ENCODE data around the gene SCNN1A. TPM values are rescaled to one million over a fixed set of nuclear protein-coding genes. Genes with fewer than 3 reads are reported as not detected.
A peak's percentile ranks its signal among the peaks of the same experiment; 100 is the strongest.

Gene SCNN1A
- total RNA-seq, 1 donor from 2014 or later: 1.2 TPM

DNA sequence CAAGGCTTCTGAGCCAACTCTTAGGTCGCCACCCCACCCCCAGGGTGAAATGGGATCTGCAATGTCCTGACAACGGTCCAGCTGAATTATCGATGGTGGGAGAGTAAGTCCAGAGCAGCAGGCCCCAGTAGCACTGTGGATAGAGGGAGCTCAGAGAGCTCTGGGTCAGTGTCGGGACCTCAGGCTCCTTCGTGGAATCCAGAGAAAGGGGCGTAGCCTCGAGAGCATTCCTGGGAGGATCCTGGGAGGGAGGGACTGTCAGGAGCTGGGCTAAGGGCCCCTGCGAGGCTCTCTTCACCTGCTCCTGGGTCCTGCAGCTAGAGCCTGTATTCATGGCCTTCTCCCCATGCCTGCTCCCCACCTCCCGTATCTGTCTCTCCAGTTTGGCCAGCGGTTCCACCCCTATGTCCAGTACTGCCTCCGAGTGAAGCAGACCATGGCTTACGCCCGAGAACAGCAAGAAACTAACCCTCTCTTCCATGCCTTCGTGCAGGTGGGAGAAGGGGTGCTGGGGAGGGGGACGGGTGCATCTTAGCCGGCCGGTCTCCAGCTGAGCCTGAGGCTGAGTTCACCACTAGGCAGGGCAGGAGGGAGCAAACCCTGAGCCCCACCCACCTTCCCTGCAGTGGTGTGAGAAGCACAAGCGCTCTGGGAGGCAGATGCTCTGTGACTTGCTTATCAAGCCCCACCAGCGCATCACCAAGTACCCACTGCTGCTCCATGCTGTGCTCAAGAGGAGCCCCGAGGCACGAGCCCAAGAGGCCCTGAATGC is 58.3 kb downstream of the SCNN1A start:
- H3K4me1 ChIP-seq: peaks cover 20% of the 10 kb centered on the region
- Mint-ChIP-seq H3K36me3 (peaks cover 2% of the 10 kb centered on the region), H3K27ac (peak overlapping the region; percentile 72), H3K9me3 (no peaks in the 10 kb centered on the region), H3K27me3 (ENCODE audit: insufficient read depth, low read depth) (peaks cover 7% of the 10 kb centered on the region), H3K4me3 (no peak overlapping the region), H3K4me1 (peaks cover 41% of the 10 kb centered on the region)
- no peak overlapping the region for H3K4me3 ChIP-seq
- no peaks in the 10 kb centered on the region for H3K27me3 ChIP-seq
- no peaks in the 10 kb centered on the region for H3K36me3 ChIP-seq
- no peak for DNase-seq (ENCODE audit: low spot score)
- no peak overlapping the region for H3K9ac ChIP-seq
- peaks cover 4% of the 10 kb centered on the region for H3F3A ChIP-seq (ENCODE audit: low read depth)
- H3K27ac ChIP-seq: no peak overlapping the region
- no peaks in the 10 kb centered on the region for H4K20me1 ChIP-seq (ENCODE audit: low read depth)
- H3K9me3 ChIP-seq (ENCODE audit: low read depth): no peaks in the 10 kb centered on the region
- no peak overlapping the region for H2AFZ ChIP-seq (replicated peaks)
- TF ChIP-seq, protein P1, sequence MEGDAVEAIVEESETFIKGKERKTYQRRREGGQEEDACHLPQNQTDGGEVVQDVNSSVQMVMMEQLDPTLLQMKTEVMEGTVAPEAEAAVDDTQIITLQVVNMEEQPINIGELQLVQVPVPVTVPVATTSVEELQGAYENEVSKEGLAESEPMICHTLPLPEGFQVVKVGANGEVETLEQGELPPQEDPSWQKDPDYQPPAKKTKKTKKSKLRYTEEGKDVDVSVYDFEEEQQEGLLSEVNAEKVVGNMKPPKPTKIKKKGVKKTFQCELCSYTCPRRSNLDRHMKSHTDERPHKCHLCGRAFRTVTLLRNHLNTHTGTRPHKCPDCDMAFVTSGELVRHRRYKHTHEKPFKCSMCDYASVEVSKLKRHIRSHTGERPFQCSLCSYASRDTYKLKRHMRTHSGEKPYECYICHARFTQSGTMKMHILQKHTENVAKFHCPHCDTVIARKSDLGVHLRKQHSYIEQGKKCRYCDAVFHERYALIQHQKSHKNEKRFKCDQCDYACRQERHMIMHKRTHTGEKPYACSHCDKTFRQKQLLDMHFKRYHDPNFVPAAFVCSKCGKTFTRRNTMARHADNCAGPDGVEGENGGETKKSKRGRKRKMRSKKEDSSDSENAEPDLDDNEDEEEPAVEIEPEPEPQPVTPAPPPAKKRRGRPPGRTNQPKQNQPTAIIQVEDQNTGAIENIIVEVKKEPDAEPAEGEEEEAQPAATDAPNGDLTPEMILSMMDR (IDR thresholded peaks at IDR 0.05): no peak
- TF ChIP-seq EZH2 (IDR thresholded peaks at IDR 0.05) (no peak), EZH2phosphoT487 (IDR thresholded peaks at IDR 0.05) (no peak)
- no peaks in the 10 kb centered on the region for H3K79me2 ChIP-seq (ENCODE audit: low read depth)
- H3K4me2 ChIP-seq: peak overlapping the region; percentile 6

DNA sequence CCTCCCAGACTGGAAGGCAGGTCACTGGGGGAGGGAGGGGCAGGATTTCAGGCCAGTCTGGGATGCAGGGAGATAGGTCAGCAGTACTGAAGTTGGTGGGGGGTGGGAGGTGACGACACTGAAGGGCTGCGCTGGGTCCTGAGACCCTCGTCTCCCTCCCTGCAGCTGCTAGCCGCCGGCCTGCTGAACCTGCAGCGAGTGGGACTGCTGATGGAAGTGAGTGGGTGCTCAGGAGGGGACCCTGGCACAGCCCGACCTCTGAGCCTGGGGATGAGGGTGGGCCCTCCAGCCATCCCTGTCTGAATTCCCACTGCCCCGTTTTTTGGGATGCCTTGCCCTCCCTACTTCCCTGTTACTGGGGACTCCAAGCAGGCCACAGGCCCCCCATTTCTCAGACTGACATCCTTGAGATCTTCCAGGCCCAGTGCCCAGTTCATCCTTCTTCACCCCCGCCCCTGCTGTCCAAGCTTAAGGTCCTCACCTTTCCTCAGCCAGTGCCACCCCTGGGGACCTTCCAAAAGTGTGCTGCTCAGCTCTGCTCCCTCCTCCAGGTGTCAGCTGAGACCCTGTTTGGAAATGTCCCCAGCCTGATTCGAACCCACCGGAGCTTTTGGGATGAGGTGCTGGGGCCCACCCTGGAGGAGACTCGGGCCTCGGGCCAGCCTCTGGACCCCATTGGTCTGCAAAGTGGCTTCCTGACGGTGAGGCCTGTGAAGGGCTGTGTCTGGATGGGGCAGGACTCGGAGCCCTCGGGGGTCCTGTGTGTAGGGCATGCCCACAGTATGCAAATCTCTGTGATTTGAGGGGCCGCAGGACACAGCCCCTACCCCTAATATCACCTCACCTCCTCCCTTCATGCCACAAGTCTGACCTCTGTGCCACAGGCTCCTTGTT is 59.4 kb downstream of the SCNN1A start:
- no peaks in the 10 kb centered on the region for H3K79me2 ChIP-seq (ENCODE audit: low read depth)
- H3K9me3 ChIP-seq (ENCODE audit: low read depth): no peaks in the 10 kb centered on the region
- no peak for DNase-seq (ENCODE audit: low spot score)
- H3K27me3 ChIP-seq: peaks cover 10% of the 10 kb centered on the region
- TF ChIP-seq EZH2 (IDR thresholded peaks at IDR 0.05) (no peak), EZH2phosphoT487 (IDR thresholded peaks at IDR 0.05) (no peak)
- TF ChIP-seq, protein P1 (IDR thresholded peaks at IDR 0.05): no peak
- peaks cover 3% of the 10 kb centered on the region for H3F3A ChIP-seq (ENCODE audit: low read depth)
- H2AFZ ChIP-seq (replicated peaks): no peak overlapping the region
- H3K9ac ChIP-seq: no peak overlapping the region
- no peaks in the 10 kb centered on the region for H3K36me3 ChIP-seq
- Mint-ChIP-seq H3K27me3 (ENCODE audit: insufficient read depth, low read depth) (peaks cover 7% of the 10 kb centered on the region), H3K9me3 (no peaks in the 10 kb centered on the region), H3K27ac (no peak overlapping the region), H3K36me3 (no peaks in the 10 kb centered on the region), H3K4me1 (peaks cover 34% of the 10 kb centered on the region), H3K4me3 (no peak overlapping the region)
- H3K27ac ChIP-seq: no peak overlapping the region
- no peaks in the 10 kb centered on the region for H4K20me1 ChIP-seq (ENCODE audit: low read depth)
- H3K4me1 ChIP-seq: peaks cover 17% of the 10 kb centered on the region
- H3K4me2 ChIP-seq: no peak overlapping the region
- no peak overlapping the region for H3K4me3 ChIP-seq

DNA sequence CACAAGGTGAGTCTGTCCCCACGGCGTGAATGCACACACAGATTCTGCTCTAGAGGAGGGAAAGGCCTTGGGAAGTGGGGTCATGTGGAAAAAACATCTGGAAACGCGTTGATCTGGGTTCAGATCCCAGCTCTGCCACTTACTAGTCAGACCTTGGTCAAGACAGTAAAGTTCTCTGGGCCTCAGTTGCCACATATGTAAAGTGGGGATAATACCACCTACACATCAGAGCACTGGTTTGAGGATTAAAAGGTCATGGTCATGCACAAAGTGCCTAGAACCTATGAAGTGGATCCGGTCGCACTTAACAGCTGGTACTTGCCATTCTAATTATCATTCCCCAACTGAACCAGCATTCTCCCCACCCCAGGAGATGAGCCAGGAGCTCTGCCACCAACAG is 60.2 kb downstream of the SCNN1A start:
- Histone ChIP-seq H3K9me3 (ENCODE audit: low read depth) (no peaks in the 10 kb centered on the region), H3K4me1 (peaks cover 17% of the 10 kb centered on the region), H3K27ac (no peak overlapping the region), H3K79me2 (ENCODE audit: low read depth) (no peaks in the 10 kb centered on the region), H3K27me3 (peaks cover 18% of the 10 kb centered on the region), H3K9ac (no peak overlapping the region), H3K36me3 (no peaks in the 10 kb centered on the region), H3K4me2 (no peak overlapping the region), H3K4me3 (no peak overlapping the region), H3F3A (ENCODE audit: low read depth) (peaks cover 3% of the 10 kb centered on the region), H2AFZ (replicated peaks) (no peak overlapping the region), H4K20me1 (ENCODE audit: low read depth) (no peaks in the 10 kb centered on the region)
- Mint-ChIP-seq H3K9me3 (no peaks in the 10 kb centered on the region), H3K4me3 (no peak overlapping the region), H3K4me1 (peaks cover 32% of the 10 kb centered on the region), H3K27ac (no peak overlapping the region), H3K27me3 (ENCODE audit: insufficient read depth, low read depth) (peaks cover 7% of the 10 kb centered on the region), H3K36me3 (no peaks in the 10 kb centered on the region)
- DNase-seq (ENCODE audit: low spot score): no peak
- TF ChIP-seq, protein P1 (IDR thresholded peaks at IDR 0.05): no peak
- TF ChIP-seq EZH2 (IDR thresholded peaks at IDR 0.05) (no peak), EZH2phosphoT487 (IDR thresholded peaks at IDR 0.05) (no peak)
